Mammary epithelial cell (primary cell): ENCODE measurements around the gene COX7A2.

Source experiments
- EZH2 ChIP-seq: IDR thresholded peaks from 2 replicates; pipeline ENCODE4 v1.6.1; 2012; ENCODE audit warnings: low read length, inconsistent platforms, borderline replicate concordance
- TF ChIP-seq, protein P1 (sequence below), 2 donors: IDR thresholded peaks in 1 of 2; conservative IDR thresholded peaks in 1 of 2; 2 replicates each; pipeline ENCODE4 v1.5.1; 2011 to 2012; ENCODE audit warnings: inconsistent platforms in 2 of 2, low read length in 2 of 2, mild to moderate bottlenecking in 2 of 2, control low read depth in 1 of 2, low read depth in 1 of 2; ENCODE audit not compliant: insufficient read depth in 1 of 2; ENCODE audit errors: extremely low read depth in 1 of 2

DNA sequence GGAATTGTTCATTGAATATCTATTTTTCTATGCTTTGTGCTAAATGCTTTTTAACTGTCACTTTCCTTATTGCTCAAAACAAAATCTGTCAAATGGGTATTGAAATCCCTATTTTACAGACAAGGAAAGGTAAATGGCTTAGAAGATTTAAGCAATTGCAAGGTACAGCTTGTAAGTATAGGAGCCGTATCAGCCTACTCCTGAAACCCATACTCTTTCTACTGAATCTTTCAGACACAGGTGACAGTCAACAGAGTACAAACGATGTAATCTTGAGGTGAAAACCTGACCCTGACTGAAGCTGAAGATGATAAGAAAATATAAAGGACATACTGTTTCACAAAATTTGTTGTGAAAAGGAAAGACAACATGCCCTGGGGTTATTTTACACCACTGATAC lies 7.0 kb upstream of the COX7A2 start:
- TF ChIP-seq, protein P1, sequence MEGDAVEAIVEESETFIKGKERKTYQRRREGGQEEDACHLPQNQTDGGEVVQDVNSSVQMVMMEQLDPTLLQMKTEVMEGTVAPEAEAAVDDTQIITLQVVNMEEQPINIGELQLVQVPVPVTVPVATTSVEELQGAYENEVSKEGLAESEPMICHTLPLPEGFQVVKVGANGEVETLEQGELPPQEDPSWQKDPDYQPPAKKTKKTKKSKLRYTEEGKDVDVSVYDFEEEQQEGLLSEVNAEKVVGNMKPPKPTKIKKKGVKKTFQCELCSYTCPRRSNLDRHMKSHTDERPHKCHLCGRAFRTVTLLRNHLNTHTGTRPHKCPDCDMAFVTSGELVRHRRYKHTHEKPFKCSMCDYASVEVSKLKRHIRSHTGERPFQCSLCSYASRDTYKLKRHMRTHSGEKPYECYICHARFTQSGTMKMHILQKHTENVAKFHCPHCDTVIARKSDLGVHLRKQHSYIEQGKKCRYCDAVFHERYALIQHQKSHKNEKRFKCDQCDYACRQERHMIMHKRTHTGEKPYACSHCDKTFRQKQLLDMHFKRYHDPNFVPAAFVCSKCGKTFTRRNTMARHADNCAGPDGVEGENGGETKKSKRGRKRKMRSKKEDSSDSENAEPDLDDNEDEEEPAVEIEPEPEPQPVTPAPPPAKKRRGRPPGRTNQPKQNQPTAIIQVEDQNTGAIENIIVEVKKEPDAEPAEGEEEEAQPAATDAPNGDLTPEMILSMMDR (conservative IDR thresholded peaks at IDR 0.05 in 1 of 2, IDR thresholded peaks at IDR 0.05 in 1 of 2; ENCODE audit: extremely low read depth in 1 of 2, insufficient read depth in 1 of 2, low read depth in 1 of 2, low read length in 2 of 2), result no peak
- TF ChIP-seq EZH2, result no peak
